Raji (cell line): ENCODE data around the gene DLGAP5.

Experiments
- POLR2A ChIP-seq: IDR thresholded peaks from 2 replicates; pipeline ENCODE4 v1.6.1; 2011; ENCODE audit warnings: low read depth, low read length, control low read depth; ENCODE audit not compliant: insufficient read depth

DLGAP5 gene, protein sequence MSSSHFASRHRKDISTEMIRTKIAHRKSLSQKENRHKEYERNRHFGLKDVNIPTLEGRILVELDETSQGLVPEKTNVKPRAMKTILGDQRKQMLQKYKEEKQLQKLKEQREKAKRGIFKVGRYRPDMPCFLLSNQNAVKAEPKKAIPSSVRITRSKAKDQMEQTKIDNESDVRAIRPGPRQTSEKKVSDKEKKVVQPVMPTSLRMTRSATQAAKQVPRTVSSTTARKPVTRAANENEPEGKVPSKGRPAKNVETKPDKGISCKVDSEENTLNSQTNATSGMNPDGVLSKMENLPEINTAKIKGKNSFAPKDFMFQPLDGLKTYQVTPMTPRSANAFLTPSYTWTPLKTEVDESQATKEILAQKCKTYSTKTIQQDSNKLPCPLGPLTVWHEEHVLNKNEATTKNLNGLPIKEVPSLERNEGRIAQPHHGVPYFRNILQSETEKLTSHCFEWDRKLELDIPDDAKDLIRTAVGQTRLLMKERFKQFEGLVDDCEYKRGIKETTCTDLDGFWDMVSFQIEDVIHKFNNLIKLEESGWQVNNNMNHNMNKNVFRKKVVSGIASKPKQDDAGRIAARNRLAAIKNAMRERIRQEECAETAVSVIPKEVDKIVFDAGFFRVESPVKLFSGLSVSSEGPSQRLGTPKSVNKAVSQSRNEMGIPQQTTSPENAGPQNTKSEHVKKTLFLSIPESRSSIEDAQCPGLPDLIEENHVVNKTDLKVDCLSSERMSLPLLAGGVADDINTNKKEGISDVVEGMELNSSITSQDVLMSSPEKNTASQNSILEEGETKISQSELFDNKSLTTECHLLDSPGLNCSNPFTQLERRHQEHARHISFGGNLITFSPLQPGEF

DNA sequence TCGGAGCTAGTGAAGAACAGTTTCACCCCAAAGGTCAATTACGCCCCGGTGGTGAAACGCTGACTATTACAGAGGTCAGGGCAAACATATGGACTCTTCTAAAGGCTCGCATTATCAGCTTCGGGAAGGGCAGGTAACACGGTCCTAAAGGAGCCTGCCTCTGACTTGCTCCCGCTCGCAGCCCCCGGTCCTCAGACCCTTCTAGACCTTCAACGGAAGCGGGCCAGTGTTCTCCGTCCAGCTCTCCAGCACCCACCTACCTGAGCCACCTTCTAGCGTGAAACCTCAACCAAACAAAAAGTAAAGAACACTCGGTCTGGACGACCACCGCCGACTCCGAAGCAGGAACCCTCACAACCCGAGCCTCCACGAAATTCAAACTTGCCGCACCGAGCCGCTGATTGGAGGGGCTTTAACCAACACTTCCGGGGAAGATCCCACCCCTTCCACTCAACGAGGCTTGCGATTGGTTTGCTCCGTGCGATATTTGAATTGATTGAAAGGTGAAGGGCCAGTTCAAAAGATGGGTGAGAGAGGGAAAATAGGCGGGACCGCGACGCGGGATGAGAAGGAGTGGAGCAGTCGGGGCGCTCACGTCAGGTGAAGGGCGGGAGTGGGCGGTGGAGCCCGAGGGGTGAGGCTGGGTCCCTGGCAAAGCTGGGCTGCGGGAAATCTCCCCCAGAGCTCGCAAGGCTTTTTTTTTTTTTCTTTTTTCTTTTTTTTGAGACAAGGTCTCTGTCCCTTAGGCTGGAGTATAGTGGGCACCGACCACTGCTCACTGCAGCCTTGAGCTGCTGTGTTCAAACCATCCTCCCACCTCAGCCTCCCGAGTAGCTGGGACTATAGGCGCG is at the start of gene DLGAP5:
TSS of gene DLGAP5 (minus strand) at position 383 of the 851 bp plus-strand sequence. CDS start 2,406 bp downstream, outside the sequence.
- peak; percentile 79 for TF ChIP-seq POLR2A

DNA sequence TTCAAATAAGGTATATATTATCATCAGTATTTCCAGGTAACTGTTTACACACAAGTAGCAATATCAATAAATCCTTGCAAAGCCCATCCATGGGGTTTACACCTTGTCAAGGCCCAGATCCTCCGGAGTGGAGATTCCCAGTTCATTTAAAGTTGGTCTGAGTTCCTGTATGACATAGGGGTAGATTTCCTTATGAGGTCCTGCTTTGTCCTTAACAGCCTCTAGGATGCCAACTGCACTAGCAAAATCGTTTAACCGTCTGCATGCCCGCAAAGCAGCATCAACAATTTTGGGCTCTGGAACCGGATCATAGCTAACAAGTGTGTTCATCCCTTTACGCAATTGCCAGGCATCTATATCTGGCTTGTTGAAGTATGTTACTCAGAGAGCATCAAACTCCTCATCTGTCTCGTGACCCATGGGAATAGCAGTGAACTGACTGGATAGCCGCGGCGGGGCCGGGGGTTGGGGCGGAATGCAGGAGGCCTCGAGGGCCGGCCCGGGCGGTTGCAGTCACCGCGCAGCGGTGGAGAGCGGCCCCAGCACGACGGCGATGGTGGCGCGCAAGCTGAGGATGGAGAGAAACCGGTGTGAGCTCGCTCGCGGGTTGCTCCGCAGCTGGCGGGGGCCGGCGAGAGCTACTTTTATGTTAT is 49.3 kb upstream of the DLGAP5 start:
- no peak for TF ChIP-seq POLR2A

DNA sequence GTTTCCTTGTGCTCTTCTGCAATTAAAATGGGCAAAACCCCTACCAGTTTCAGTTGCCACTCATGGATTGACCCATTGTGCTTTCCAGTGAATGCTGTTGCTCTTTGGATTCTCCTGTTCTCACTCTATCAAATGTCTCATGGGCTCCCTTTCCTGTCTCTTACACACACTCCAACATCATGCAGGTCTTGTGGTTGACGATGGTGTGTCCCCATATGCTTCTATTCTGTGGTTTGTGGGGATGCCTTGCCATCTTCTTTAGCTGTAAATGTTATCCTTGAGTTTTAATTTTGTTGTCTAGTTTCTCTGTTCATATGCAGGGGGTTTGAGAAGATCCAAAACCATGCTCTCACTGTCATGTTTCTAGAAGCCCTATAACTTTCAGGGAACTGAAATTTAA is 47.9 kb upstream of the DLGAP5 start:
- TF ChIP-seq POLR2A: no peak

DNA sequence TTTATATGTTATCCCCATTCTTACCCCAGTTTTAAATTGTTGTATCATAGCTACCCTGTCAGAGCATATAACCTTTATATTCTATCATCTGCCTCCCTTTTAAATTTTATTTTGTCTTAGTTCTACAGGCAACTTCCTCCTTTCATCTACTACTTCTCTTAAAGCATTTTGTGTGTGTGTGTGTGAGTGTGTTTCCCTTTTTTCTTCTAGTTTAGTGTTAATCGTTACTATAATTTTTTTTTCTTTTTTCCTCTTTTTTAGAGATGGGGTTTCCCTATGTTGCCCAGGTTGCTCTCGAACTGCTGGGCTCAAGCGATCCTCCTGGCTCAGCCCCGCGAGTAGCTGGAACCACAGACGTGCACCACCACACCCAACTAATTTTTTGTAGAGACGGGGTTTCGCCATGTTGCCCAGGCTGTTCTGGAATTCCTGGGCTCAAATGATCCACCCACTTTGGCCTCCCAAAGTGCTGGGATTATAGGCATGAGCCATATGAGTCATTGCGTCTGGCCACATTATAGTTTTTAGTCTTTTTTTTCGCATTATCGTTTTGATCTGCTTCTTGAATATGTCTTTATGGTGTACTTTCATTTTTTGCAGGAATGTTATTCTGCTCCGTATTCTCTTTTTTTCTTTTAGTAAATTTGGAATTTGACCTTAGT is 46.8 kb upstream of the DLGAP5 start:
- no peak for TF ChIP-seq POLR2A

DNA sequence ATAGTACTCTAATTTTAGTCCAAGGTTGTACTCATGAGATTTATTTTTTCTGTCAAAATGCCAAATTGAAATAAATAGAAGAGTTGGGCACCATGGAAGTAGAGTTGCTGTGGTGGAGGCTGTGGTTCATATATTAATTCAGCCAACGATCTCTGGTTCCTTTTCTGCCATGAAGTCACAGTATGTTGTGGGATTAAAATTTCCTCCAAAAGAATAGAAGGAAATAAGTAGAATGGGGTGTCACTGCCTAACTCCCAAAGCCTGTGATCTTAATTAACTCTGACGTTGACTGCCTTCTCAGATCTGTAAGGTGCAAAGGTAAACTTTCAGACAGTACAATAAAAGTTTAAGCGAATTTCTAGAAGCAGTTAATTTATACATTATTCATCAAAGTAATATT is 42.2 kb upstream of the DLGAP5 start:
- no peak for TF ChIP-seq POLR2A

DNA sequence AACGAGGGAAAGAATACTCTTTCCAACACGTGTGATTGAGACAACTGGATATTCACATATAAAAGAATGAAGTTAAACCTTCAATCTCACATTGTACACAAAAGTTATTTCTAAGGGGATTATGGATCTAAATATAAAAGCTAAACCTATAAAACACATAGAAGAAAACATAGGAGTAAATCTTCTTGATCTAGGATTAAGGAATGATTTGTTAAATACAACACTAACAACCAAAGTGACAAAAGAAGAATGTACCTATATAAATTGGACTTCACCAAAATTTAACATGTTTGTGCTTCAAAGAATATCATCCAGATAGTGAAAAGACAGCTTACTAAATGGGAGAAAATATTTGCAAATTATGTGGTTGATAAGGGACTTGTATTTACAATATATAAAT is 36.9 kb upstream of the DLGAP5 start:
- no peak for TF ChIP-seq POLR2A

DNA sequence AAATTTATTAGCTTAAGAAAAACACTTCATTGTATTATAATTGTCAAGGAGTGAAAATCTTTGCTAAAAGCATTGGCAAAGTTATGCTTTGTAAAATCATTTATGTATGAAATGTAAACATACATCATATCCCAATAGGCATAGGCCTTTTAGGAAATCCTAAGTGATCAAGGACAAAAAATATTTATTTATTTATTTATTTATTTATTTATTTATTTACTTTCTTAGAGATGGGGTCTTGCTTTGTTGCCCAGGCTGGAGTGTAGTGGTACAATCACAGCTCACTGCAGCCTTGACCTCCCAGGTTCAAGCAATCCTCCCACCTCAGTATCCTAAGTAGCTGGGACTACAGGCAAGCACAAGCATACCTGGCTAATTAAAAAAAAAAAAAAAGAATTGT is 32.0 kb upstream of the DLGAP5 start:
- no peak for TF ChIP-seq POLR2A

DNA sequence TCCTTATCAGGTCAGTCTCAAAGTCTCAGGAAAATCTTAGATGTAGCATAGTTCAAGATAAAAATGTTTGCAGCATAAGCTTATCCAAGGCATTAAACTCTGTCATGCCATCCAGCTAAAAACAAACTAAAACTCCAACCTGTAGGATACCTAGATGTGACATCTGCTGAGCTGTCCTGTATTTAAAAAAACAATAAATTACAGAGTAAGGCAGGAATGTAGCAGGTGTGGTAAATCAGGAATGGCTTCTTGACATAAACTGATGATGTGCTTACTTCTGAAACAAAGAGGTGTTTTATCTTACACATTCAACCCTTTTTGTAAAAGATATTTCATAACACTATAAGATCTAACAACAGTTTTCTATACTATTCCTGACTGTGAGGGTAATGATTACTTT is 30.6 kb upstream of the DLGAP5 start:
- no peak for TF ChIP-seq POLR2A

DNA sequence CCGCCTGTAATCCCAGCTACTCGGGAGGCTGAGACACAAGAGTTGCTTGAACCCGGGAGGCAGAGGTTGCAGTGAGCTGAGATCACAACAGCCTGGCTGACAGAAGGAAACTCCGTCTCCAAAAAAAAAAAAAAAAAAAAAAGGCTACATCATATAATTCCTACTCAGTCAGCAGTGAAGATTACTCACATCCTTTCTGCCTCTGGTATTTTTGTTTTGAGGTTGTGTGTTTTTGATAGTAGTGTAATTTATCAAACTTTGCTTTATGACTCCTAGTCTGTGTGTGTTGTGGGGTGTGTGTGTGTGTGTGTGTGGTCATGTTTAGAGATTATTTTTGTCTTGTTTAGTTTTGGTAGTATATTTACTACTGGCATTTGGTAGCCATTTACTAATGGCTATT is 29.8 kb upstream of the DLGAP5 start:
- no peak for TF ChIP-seq POLR2A

DNA sequence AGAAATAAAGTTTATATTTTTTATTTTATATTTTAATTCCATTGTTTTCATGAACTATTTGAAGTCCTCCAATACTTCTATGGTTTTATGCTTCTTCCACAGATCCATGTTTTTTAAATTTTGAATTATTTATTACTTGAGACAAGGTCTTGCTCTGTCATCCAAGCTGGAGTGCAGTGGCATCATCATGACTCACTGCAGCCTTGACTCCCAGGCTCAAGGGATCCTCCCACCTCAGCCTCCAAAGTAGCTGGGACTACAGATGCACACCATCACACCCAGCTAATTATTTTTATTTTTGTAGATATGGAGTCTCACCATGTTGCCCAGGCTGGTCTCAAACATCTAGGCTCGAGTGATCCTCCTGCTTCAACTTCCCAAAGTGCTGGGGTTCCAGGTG is 28.8 kb upstream of the DLGAP5 start:
- no peak for TF ChIP-seq POLR2A

DNA sequence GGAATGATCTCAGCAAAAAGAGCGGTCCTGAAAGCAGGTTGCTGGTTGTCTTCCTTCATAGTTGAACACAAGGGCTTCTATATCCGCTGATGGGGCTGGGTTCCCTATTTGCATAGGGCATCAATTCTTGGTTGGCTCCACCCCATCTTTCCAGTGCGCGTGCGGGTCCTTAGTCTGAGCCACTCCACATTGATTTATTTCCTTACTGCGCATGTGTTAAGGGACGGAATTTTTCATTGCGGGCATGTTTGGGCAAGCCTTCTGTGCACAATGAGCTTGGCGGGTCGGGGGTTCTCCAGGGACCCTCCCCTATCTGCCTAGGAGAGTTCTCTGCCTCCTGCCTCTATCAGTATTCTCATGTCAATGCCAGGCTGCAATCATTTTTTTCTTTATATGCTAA is 21.2 kb upstream of the DLGAP5 start:
- no peak for TF ChIP-seq POLR2A

DNA sequence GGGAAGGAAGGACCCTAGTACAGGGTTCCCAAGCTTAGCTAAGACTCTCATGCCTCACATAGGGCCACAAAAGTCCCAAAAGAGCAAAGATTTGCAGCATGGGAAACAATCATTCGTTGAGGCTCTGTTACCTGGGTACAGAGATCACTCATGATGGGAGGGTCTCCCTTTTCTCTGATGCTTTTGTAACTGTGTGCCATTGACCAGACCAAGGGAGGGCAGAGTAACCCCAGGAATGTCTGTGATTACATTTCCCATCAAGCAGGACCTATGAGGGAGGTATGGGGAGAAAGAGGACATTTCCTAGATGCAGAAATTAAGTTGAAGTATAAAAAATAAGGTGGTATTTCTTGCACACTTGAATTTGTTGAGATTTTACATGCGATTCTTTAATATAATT is 16.4 kb upstream of the DLGAP5 start:
- no peak for TF ChIP-seq POLR2A

DNA sequence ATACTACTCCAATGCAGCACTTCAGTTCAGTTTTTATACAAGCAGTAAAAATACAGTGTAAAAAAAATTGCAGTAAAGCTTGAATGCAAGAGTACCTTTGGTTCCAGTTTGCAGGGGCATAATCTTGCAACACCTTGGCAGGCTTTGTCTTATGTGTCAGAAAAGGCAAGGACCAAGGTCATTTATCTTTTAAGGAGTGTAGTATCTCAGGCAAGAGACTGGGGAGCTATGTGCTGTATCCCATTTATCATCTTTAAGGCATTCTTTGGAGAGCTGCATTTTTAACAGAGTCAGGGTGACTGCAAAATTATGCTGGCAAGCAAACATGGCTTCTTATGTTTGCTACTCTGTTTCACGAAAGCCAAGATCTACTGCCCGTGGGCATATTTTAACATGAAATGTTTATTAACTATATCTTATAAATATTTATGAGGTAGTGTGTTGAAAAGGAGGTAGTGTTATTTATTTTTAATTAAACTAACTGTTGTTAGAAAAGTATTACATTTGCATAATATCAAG is 14.8 kb upstream of the DLGAP5 start:
- TF ChIP-seq POLR2A: no peak
